ENCODE measurements around the gene AGRP.

Gene AGRP

GRCh38 chr16:67445126-67445426, 38.3 kb downstream of the AGRP start:
- DNase-seq = no peak

DNA sequence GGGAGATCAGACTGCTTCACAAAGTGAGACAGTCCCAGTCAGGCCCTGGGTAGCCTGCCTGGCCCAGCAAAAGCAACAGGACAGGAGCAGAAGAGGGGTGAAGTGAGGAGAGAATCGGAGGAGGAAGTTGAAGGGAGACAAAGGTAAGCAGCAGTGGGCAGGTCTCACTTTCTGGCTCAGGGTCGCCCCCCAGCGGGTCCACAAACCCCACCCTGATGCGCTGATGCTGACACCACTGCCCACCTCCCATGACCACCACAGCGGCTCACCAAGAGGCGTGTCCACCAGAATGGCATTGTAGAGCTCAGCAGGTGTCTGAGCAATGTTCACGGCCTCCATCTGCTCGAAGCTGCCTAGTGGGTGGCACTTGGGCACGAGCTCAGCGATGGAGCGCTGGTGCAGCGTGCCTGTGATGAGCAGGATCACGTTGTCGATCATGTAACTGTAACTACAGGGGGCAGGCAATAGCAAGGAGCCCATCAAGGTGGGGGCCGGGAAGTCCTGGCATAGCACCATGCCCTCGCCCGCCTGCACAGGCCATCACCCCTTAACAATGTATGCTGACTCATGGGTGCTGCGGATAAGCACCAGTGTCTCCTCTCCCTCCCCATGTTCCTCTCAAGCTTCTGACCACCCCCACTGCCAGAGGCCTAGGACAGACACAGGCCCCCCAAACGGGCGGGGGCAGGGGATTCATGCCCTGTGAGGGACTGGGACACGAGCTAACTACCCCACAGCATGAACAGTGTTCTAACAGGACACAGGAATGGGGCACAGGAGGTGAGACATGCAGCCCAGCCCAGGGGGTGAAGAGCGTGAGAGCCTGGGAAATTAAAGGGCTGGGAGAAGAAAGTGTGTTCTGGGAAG, 38.9 kb downstream of the AGRP start:
- DNase-seq = no peak

DNA sequence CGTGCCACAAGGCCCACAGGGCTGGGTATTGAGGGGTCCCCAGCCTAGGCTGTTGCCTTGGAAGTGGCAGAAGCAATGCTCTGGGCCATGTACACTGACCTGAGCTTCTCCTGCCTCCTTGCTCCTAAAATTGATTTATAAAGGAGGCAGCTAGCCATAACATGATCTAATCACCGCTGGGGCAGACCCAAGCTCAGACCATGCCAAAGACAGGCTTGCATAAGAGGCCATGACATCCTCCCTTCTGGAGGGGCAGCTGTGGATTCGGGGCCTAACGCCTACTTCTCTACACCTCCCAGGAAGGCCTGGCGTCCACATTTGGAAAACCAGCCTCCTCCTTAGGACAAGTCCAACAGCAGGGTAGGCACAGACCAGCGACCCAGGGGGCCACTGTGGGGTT, 40.1 kb downstream of the AGRP start:
- DNase-seq = no peak

DNA sequence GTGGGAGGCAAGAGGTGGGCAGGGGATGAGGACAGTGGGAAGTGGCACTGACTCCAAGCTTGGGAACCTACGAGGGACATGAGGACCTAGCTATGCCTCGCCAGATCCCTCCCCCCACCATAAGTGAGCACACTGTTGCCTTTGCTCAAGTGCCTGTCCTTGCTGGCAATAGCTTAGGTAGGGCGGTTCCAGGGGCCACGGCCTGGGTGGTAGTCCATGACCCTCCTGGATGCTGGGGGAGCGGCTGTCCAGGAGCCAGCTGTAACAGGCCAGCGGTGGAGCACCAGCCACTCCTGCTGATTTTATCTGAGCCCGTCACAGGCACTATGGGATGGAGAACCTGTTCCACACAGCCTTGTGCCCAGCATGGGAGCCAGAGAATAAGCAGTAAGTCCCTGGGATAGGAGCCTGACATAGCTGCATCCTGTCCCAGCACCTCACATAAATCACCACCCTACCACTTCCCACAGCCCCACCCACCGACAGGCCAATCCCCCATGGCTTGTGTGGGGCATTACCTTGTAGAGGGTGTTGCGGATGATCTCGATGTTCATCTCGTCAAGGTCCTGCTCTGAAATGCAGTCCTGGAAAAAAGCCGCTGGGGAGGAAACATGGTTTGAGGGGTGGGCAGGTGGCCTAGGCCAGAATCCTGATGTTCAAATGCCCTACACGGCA, 40.6 kb downstream of the AGRP start:
- DNase-seq = no peak

GRCh38 chr16:67441907-67442306, 41.4 kb downstream of the AGRP start:
- no peak for DNase-seq

DNA sequence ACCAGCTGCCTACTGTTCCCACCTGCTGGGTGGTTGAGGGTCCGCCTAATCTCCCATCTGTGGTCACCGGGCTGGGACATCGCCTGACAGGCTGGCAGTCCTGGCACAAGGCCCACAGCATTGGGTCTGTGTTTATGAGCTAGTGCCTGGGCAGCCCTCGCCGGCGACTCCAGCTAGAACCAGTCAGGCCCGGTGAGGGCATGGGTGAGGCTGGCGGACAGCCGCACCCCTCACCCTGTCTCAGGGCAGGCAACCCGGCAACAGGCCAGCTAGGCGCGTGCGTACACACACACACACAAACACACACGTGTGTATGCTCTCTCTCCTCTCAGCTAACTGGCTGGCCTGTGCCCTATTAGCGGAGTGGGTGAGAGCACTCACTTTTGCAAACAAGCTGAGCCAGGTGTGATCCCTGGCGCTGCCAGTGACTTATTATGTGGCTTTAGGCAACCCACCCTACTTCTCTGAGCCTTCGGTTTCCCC, 42.0 kb downstream of the AGRP start:
- peak; percentile 16 for DNase-seq

DNA sequence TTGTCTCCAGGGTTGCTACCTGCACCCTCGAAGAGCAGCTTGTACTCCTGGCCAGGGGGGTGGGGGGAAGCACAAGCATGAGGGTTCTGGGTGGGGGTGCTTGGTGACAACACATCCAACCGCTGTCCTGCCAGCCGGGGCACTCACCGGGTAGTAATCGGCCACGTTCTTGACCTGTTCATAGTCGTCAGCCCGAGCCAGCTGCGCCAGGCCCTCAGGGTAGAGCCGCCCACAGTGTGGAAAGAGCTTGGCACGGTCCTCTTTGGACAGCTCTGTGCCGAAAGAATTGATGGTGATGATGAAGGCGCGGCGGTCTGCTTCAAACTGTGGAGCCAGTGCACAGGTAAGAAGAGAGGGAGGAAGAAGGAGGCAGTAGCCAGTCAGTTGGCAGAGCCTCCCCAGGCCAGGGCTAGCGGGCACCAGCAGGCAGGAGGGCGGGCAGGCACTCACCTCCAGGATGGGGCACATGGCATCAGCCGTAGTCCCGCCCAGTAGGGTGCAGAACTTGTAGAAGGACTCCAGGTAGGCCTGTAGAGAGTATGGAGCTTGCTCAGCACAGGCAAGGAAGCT, 44.4 kb downstream of the AGRP start:
- no peak for DNase-seq

- DNase-seq = no peak
Measured at GRCh38 chr16:67438098-67438791, 45.1 kb downstream of the AGRP start.

- DNase-seq = no peak
Measured at GRCh38 chr16:67437513-67437912, 45.8 kb downstream of the AGRP start.

- no peak for DNase-seq
Measured at GRCh38 chr16:67436640-67437193, 46.6 kb downstream of the AGRP start.

DNA sequence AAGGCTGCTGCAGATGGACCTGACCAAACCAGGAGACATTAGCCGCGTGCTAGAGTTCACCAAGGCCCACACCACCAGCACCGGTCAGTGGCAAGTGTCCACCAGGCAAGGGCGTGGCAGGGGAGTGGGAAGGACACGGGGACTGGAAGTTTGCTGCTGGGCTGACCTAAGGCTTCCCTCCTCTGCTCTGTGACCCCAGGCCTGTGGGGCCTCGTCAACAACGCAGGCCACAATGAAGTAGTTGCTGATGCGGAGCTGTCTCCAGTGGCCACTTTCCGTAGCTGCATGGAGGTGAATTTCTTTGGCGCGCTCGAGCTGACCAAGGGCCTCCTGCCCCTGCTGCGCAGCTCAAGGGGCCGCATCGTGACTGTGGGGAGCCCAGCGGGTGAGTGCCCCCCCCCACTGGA, 47.6 kb downstream of the AGRP start:
- no peak for DNase-seq

GRCh38 chr16:67433131-67433719, 50.1 kb downstream of the AGRP start:
- DNase-seq = no peak
